Activated T-helper 1 cell treated with anti-CD3 and anti-CD28 coated beads, Interleukin-12 subunit alpha, Interleukin-12 subunit beta, Interleukin-2, Interleukin-4 antibody, amounts not matched to agents 30 ng/mL and 10 ng/mL and 1 ng/mL, durations not matched to agents 14 hours and 24 hours and 36 hours (primary cell): ENCODE data around the gene TMEM108. TPM values are rescaled to one million over a fixed set of nuclear protein-coding genes. Genes with fewer than 3 reads are reported as not detected.

Source experiments
- DNase-seq: peaks from one replicate; pipeline ENCODE4 v3.0.0; 2021; ENCODE audit warnings: low spot score
- H3K27ac Mint-ChIP-seq: one replicate; pipeline ENCODE4 v1.8.0; 2021; ENCODE audit warnings: mild to moderate bottlenecking, mixed read lengths
- H3K27me3 Mint-ChIP-seq: one replicate; pipeline ENCODE4 v1.8.0; 2022; ENCODE audit warnings: mild to moderate bottlenecking, moderate library complexity, mixed read lengths; ENCODE audit not compliant: insufficient read depth
- H3K36me3 Mint-ChIP-seq: one replicate; pipeline ENCODE4 v1.8.0; 2021; ENCODE audit warnings: low read depth, mixed read lengths
- H3K4me1 Mint-ChIP-seq: one replicate; pipeline ENCODE4 v1.8.0; 2021; ENCODE audit warnings: low read depth, mixed read lengths
- H3K4me3 Mint-ChIP-seq: one replicate; pipeline ENCODE4 v1.8.0; 2021; ENCODE audit warnings: mild to moderate bottlenecking, moderate library complexity, mixed read lengths
- H3K9me3 Mint-ChIP-seq: one replicate; pipeline ENCODE4 v1.8.0; 2021; ENCODE audit warnings: mixed read lengths
- intact Hi-C: fragments of 100-400 bp; cut with micrococcal nuclease; formaldehyde crosslinking; loops from one replicate; pipeline ENCODE4 v1.15.1; 2024
- total RNA-seq: library from RNA; stranded (reverse); gene quantifications from 2 replicates; pipeline ENCODE4 v1.2.3, GENCODE V29; 2022

TMEM108 gene
- total RNA-seq, 1 donor from 2014 or later = not detected

DNA sequence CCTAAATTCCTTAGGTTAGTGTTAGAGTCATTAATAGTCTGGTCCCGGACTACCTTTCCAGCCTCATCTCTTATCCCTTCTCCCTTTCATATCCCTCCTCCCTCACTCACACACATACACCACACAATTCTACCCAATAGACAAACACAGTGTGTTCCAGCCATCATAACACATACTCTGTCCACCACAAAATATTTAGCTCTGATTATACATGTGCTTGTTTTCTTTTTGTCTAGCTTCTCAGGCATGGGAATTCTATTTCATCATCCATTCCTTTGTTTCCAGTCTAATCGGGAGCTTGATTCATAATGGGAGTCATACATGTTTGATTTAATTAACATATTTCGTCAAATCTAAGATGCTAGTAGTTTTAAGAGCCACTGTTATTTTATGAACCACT is 199.8 kb downstream of the TMEM108 start:
- intact Hi-C loops = no loop called here
- no peaks in the 10 kb centered on the region for H3K36me3 Mint-ChIP-seq
- no peaks in the 10 kb centered on the region for H3K9me3 Mint-ChIP-seq
- H3K4me3 Mint-ChIP-seq = no peak overlapping the region
- no peaks in the 10 kb centered on the region for H3K4me1 Mint-ChIP-seq
- DNase-seq = no peak
- peaks cover 12% of the 10 kb centered on the region for H3K27me3 Mint-ChIP-seq
- no peak overlapping the region for H3K27ac Mint-ChIP-seq

DNA sequence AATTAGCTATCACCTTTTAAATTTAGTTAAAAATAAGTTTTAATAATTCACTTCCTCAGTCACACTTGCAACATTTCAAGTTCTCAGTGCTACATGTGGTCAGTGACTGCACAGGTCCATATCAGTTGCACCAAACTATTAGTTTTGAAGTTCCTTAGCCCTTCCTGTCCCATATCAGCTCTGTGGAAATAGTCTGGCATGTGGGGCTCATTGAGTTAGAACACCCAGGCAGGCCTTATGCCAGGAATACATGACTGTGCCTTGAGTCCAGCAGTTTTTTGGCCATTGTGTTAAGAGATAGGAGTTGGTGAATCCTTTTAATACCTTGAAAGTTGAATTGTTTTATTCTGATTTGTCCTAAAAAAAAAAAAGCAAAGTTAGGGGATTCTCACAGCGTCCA is 207.9 kb downstream of the TMEM108 start:
- H3K9me3 Mint-ChIP-seq = no peaks in the 10 kb centered on the region
- no peaks in the 10 kb centered on the region for H3K4me1 Mint-ChIP-seq
- no peaks in the 10 kb centered on the region for H3K36me3 Mint-ChIP-seq
- no peak for DNase-seq
- H3K4me3 Mint-ChIP-seq = no peak overlapping the region
- peaks cover 8% of the 10 kb centered on the region for H3K27me3 Mint-ChIP-seq
- H3K27ac Mint-ChIP-seq = no peak overlapping the region
- intact Hi-C loops = no loop called here

DNA sequence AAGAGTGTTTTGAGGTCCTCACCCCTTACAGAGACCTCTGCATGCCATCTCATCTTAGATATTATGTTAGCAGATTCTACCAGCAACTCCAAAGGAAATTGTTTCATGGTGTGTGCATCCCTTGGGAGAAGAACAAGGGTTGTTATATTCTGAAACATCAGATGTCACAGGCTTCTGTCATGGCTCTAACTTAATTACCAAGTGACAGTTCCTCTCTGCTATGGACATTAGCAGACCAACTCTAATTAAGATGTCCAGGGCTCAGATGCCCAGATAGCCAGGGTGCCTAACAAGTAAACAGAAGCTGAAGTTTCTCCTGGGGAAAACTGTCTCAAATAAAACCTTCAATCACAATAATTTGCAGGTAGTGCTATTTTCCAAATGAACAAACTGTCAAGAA is 208.6 kb downstream of the TMEM108 start:
- Mint-ChIP-seq H3K9me3 (no peaks in the 10 kb centered on the region), H3K36me3 (no peaks in the 10 kb centered on the region), H3K27me3 (peaks cover 8% of the 10 kb centered on the region), H3K4me1 (no peaks in the 10 kb centered on the region), H3K4me3 (no peak overlapping the region), H3K27ac (no peak overlapping the region)
- DNase-seq = no peak
- intact Hi-C loops = no loop called here

DNA sequence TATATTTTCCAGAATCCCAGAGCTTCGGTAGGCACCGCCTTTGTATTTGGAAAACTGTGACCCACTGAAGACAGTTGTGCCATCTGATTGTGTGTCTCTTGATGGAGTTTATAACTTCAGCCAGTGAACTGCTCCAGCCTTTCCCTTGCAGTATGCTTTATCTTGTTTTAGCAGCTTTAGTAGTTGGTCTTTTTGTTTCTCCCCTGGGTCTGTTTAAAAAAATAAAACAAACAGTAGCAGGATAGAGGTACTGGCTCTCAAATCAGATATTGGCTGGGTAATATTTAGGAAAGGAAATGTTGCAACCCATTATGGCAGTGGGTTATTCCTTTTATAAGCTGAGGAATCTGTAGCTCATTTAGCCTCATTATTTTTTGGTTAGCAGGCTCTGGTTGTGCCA is 210.2 kb downstream of the TMEM108 start:
- H3K4me1 Mint-ChIP-seq = no peaks in the 10 kb centered on the region
- no peak overlapping the region for H3K4me3 Mint-ChIP-seq
- H3K36me3 Mint-ChIP-seq = no peaks in the 10 kb centered on the region
- intact Hi-C loops = no loop called here
- no peak overlapping the region for H3K27ac Mint-ChIP-seq
- H3K27me3 Mint-ChIP-seq = peaks cover 5% of the 10 kb centered on the region
- DNase-seq = no peak
- H3K9me3 Mint-ChIP-seq = no peaks in the 10 kb centered on the region

DNA sequence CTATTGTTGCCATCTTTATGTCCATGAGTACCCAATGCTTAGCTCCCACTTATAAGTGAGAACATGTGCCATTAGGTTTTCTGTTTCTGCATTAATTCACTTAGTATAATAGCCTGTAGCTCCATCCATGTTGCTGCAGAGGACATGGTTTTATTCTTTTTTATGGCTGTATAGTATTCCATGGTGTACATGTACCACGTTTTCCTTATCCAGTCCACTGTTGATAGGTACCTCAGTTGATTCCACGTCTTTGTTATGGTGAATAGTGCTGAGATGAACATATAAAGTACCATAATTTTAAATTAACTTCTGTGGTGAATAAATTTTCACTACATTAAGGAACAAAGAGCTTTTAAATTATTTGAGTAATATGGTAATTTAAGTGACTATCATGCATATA is 211.3 kb downstream of the TMEM108 start:
- peaks cover 5% of the 10 kb centered on the region for H3K27me3 Mint-ChIP-seq
- no peaks in the 10 kb centered on the region for H3K36me3 Mint-ChIP-seq
- H3K4me1 Mint-ChIP-seq = no peaks in the 10 kb centered on the region
- intact Hi-C loops = no loop called here
- no peak for DNase-seq
- H3K27ac Mint-ChIP-seq = no peak overlapping the region
- no peak overlapping the region for H3K4me3 Mint-ChIP-seq
- no peaks in the 10 kb centered on the region for H3K9me3 Mint-ChIP-seq

DNA sequence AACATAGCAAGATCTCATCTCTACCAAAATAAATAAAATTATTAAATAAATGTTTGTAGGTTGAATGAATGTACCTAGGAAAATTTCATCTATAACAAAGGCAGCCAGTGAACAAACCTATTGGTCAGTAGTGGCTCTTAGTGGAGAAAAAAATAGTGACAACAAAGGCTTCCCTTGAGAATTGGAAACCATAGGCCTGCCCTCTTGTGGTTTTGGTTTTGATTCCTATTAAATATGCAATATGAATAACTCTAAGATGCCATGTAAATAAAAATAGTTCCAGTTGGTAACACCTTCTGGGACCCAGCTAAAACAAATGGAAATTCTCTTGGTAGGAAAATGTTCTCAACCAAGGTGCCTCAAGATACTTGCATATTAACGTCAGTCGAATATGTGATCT is 216.0 kb downstream of the TMEM108 start:
- Mint-ChIP-seq H3K36me3 (no peaks in the 10 kb centered on the region), H3K27ac (no peak overlapping the region), H3K4me1 (no peaks in the 10 kb centered on the region), H3K27me3 (peaks cover 2% of the 10 kb centered on the region), H3K9me3 (no peaks in the 10 kb centered on the region), H3K4me3 (no peak overlapping the region)
- DNase-seq = no peak
- intact Hi-C loops = no loop called here

DNA sequence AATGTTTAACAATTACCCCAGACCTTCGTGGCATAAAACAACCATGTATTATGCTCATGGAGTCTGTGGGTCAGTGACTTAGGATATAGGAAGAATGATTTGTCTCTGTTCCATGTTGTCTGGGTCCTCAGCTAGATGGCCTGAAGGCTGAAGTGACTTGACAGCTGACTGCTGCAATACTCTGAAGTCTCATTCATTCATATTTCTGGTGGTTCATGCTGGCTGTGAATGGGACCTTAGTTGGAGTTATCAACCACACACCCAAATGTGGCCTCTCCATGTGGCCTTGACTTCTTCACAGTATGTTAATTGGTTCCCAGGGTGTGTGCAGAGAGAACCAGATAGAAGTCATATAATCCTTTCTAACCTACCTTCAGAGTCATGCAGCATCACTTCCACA is 216.5 kb downstream of the TMEM108 start:
- no peak overlapping the region for H3K27ac Mint-ChIP-seq
- intact Hi-C loops = no loop called here

DNA sequence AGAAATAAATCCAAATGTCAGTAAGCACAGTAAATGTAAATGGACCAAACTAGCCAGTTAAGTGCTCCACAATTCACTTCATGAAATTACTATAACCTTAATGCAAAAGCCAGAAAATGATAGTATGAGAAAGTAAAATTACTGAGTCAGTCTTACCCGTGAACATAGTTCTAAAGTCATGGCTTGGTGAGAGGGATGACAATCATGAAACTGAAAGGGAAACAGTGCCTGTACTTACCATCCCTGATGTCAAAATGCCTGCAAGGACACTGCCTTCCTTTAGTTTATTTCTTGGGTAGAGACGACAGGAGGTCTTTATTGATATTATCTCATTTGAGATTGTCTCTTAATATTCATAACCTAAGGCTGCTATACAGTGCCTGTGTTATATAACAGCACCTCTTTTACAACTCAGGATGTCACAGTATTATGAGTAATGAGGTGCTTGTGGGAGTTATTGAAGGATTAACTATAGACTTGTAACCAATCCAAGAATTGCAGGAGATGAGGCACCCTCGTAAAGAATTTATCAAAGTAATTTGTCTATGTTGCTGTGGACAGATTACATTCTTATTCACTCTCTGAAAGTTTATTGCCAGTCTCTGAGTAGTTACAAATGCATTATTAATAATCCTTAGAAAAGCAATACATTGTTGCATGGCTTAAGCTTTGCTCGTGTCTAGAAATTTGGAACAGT is 218.7 kb downstream of the TMEM108 start:
- intact Hi-C loops = no loop called here
- no peaks in the 10 kb centered on the region for H3K36me3 Mint-ChIP-seq
- peaks cover 6% of the 10 kb centered on the region for H3K27me3 Mint-ChIP-seq
- no peaks in the 10 kb centered on the region for H3K9me3 Mint-ChIP-seq
- H3K4me1 Mint-ChIP-seq = no peaks in the 10 kb centered on the region
- H3K4me3 Mint-ChIP-seq = no peak overlapping the region
- no peak overlapping the region for H3K27ac Mint-ChIP-seq
- no peak for DNase-seq

More for the DNA sequence above, 216.5 kb downstream of the TMEM108 start:
- H3K36me3 Mint-ChIP-seq = no peaks in the 10 kb centered on the region
- DNase-seq = no peak
- H3K4me3 Mint-ChIP-seq = no peak overlapping the region
- no peaks in the 10 kb centered on the region for H3K9me3 Mint-ChIP-seq
- no peaks in the 10 kb centered on the region for H3K4me1 Mint-ChIP-seq
- peaks cover 5% of the 10 kb centered on the region for H3K27me3 Mint-ChIP-seq

DNA sequence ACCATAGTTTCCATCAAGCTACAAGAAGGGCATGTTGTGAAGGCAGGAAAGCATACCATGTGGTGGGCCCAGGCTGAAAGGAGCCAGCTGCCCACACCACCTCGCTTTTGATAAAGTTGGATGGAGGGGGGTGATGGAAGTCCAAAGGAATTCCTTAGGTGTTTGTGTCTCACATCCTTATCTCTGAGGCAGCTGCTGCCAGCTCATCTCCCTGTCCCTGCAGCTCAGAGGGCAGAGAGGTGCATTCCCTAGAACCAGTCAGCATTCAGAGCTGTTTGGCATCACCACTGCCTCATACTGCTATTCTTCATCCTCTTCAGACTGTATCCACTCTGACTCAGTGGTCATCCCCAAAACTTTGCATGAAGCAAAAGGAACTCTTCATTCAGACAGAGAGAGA is 220.2 kb downstream of the TMEM108 start:
- intact Hi-C loops = no loop called here
- DNase-seq = no peak
- Mint-ChIP-seq H3K9me3 (no peaks in the 10 kb centered on the region), H3K4me3 (no peak overlapping the region), H3K36me3 (no peaks in the 10 kb centered on the region), H3K27ac (no peak overlapping the region), H3K27me3 (peaks cover 10% of the 10 kb centered on the region), H3K4me1 (no peaks in the 10 kb centered on the region)

DNA sequence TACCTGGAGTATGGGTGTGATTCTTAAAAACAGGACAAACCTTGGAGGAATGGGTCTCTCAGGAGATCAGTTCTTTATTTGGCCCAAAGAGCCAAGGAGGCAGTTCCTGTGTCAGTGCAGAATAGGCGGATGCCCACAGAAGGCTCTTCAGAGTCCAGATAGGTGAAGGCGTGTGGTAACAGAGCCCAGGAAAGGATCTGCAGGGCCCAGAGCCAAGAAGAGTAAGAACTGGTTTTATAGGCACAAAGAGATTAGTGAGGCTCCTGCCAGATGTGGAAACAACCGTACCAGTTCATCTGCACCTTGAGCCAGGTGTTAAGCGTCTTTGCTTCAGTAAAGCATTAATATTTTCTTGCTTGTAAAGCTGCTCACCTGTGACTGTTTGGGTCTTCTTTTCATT is 221.6 kb downstream of the TMEM108 start:
- no peaks in the 10 kb centered on the region for H3K36me3 Mint-ChIP-seq
- H3K9me3 Mint-ChIP-seq = no peaks in the 10 kb centered on the region
- intact Hi-C loops = no loop called here
- H3K4me3 Mint-ChIP-seq = no peak overlapping the region
- no peak overlapping the region for H3K27ac Mint-ChIP-seq
- no peak for DNase-seq
- no peaks in the 10 kb centered on the region for H3K4me1 Mint-ChIP-seq
- H3K27me3 Mint-ChIP-seq = peaks cover 16% of the 10 kb centered on the region

DNA sequence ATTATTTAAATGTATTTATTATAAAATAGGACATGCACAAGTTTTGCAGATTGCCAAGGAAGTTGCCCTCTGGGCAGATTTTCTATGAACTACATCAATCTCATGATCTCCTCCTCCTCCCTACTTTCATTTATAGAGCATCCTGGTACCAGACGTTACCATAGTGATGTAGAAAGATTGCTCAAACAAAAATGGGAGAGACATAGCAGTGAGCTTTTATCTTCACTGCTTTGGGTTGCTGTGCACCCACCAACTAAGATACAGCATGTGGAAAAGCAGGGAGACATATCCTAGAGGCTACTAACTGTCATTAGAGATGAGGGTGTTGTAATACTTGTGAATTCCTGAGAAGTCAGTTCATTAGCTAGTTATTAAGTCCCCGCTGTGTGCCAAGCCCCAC is 224.1 kb downstream of the TMEM108 start:
- H3K27ac Mint-ChIP-seq = no peak overlapping the region
- H3K4me1 Mint-ChIP-seq = no peaks in the 10 kb centered on the region
- no peaks in the 10 kb centered on the region for H3K9me3 Mint-ChIP-seq
- H3K36me3 Mint-ChIP-seq = no peaks in the 10 kb centered on the region
- DNase-seq = no peak
- no peak overlapping the region for H3K4me3 Mint-ChIP-seq
- intact Hi-C loops = no loop called here
- peaks cover 21% of the 10 kb centered on the region for H3K27me3 Mint-ChIP-seq

DNA sequence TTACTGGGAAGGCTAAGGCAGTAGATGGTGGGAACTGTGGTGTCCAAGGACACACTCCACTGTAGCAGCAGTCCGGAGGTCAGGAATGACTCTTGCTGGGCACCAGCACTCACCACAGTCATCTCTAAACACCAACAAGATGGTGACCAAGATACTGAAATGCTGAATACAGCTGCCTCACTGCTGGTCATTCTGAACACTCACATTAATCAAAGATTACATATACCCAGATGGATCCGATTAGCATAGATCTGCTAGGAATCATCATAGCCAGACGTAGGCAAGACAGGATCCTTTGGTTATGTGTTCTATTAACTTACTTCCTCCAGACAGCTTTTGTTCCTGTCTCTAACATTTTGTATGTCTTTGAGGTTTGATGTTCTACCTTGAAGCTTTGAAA is 226.7 kb downstream of the TMEM108 start:
- Mint-ChIP-seq H3K27ac (no peak overlapping the region), H3K9me3 (no peaks in the 10 kb centered on the region), H3K4me3 (no peak overlapping the region), H3K36me3 (no peaks in the 10 kb centered on the region), H3K4me1 (no peaks in the 10 kb centered on the region), H3K27me3 (peaks cover 21% of the 10 kb centered on the region)
- intact Hi-C loops = no loop called here
- no peak for DNase-seq

DNA sequence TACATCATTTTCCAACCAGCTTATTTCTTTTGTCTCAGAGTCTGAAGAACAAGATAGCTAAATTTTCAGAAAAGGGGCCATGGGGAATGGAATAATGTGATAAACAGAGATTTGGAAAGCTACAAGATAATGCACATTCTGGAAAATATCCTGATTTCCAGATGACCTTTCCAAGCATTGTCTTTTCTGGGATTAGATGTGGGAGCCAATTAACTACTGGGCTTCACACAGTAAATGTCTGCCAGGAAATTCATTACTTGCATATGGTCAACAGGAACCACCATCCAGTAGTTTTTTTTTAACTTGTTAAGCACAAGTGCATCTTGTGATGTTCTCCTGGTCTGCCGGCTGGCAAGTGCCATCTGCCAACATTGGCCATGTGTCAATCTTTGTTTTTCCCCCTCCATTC is 230.5 kb downstream of the TMEM108 start:
- peaks cover 16% of the 10 kb centered on the region for H3K27me3 Mint-ChIP-seq
- H3K27ac Mint-ChIP-seq = no peak overlapping the region
- DNase-seq = no peak
- no peak overlapping the region for H3K4me3 Mint-ChIP-seq
- no peaks in the 10 kb centered on the region for H3K9me3 Mint-ChIP-seq
- H3K36me3 Mint-ChIP-seq = no peaks in the 10 kb centered on the region
- peaks cover 6% of the 10 kb centered on the region for H3K4me1 Mint-ChIP-seq
- intact Hi-C loops = no loop called here

DNA sequence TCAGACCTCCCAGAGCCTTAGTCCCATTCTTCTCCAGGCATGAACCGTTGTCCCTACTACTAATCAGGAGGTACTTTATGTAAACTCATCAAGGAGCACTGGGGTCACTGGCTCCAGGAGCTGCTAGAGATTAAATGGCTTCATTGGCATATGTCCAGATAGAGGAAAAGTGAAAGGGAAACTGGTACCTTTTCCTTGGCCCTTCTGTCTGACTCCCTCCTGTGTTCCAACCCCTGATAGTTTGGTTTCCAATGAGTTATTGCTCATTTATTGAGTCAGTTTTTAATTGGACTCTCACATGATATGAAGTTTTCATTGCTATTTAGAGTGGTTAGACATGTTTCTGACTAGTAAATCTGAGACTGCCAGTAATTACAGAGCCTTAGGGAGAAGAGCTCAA is 231.2 kb downstream of the TMEM108 start:
- no peak overlapping the region for H3K4me3 Mint-ChIP-seq

More for the DNA sequence above, 231.2 kb downstream of the TMEM108 start:
- Mint-ChIP-seq H3K36me3 (no peaks in the 10 kb centered on the region), H3K9me3 (no peaks in the 10 kb centered on the region), H3K4me1 (peaks cover 6% of the 10 kb centered on the region), H3K27me3 (peaks cover 10% of the 10 kb centered on the region), H3K27ac (no peak overlapping the region)
- no peak for DNase-seq
- intact Hi-C loops = no loop called here
